ENCODE data around the gene MS4A3. TPM values are rescaled to one million over a fixed set of nuclear protein-coding genes. Genes with fewer than 3 reads are reported as not detected.
"Not testable (repeated sequence)": the region's sequence is repeated elsewhere in the genome, so short reads cannot be mapped to it uniquely, and the experiment has no call there.

Gene MS4A3
- total RNA-seq: not detected
- long read RNA-seq, donor 1: 0 reads
- long read RNA-seq, donor 2: 0 reads

DNA sequence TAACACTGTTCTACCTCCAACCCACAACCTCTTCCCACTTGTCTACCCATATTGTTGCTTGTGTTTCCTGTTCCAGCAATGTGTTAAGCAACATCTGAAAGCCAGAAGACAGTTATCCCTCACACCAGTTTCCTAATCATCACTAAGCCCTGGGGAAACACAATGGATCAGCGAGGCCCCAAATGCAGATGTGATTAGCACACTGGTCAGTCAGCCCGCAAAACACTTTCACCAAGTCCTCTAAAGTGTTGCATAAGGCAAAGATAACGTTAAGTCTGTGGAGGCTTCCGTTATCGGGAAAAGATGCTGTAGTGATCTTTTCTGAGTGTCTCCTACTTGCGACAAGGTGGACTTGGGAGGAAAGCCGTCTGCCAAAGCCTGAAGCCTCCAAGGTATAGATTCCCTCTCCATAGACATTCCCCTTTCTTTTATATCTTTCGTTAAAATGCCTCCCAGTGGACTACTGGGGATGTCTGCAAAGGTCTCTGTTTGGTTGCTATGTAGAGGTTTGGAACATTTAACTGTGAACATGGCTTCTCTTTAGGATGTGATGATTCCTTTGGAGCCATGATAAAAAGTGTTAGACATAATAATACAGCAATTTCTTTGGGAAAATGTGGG, at the start of gene MS4A3:
Gene MS4A3 (plus strand): TSS at position 317 of the 621 bp plus-strand sequence. CDS start 4,496 bp downstream, outside the sequence.
- no peaks in the 10 kb centered on the region for H3K9me3 ChIP-seq
- no peak for TF ChIP-seq CTCF (IDR thresholded peaks at IDR 0.05)
- no peaks in the 10 kb centered on the region for H3K4me1 ChIP-seq (ENCODE audit: low read depth)
- intact Hi-C loops (cut with DNase I, micrococcal nuclease): no loop called here
- ATAC-seq: no peak
- no peak within 1 kb of the TSS for H3K4me3 ChIP-seq
- H3K36me3 ChIP-seq (ENCODE audit: low read depth): no peaks in the 10 kb centered on the region
- DNase-seq: no peak

DNA sequence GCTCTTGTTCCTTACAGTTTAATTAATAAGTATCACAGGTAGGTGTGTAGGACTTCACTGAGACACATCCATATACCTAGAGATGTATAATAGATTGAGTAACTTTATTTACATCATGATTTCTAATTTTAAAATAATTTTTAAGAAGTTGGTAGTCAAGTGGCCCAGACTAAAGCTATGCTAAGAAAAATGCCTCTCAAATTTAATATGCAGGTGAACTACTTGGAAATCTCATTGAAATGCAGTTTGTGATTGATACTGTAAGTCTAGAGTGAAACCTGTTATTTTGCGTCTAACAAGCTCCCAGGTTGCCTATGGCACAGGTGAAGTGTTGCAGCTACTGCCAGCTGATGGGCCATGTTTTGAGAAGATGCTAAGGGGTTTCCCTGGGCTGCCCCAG, 39.6 kb upstream of the MS4A3 start, which contains the start of gene OOSP4B:
Gene OOSP4B (plus strand): TSS at position 301 of the 400 bp plus-strand sequence.
- TF ChIP-seq CTCF (IDR thresholded peaks at IDR 0.05): no peak
- Histone ChIP-seq H3K36me3 (ENCODE audit: low read depth) (no peaks in the 10 kb centered on the region), H3K4me3 (no peak within 1 kb of the TSS), H3K9me3 (no peaks in the 10 kb centered on the region), H3K4me1 (ENCODE audit: low read depth) (no peaks in the 10 kb centered on the region)
- DNase-seq (no peak), ATAC-seq (no peak)
- intact Hi-C loops (cut with DNase I, micrococcal nuclease): no loop called here

GRCh38 chr11:60018058-60018457, 38.4 kb upstream of the MS4A3 start:
- Histone ChIP-seq H3K36me3 (ENCODE audit: low read depth) (no peaks in the 10 kb centered on the region), H3K4me3 (no peak overlapping the region), H3K9me3 (no peaks in the 10 kb centered on the region), H3K4me1 (ENCODE audit: low read depth) (no peaks in the 10 kb centered on the region)
- no peak for TF ChIP-seq CTCF (IDR thresholded peaks at IDR 0.05)
- DNase-seq (no peak), ATAC-seq (no peak)
- intact Hi-C loops (cut with DNase I, micrococcal nuclease): no loop called here

DNA sequence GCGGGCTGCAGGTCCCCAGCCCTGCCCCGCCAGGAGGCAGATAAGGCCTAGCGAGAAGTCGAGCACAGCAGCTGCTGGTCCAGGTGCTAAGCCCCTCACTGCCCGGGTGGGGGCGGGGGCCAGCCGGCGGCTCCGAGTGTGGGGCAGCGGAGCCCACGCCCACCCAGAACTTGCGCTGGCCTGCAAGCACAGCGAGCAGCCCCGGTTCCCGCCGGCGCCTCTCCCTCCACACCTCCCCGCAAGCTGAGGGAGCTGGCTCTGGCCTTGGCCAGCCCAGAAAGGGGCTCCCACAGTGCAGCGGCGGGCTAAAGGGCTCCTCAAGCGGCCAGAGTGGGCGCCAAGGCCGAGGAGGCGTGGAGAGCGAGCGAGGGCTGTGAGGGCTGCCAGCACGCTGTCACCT, 36.1 kb upstream of the MS4A3 start:
- H3K36me3 ChIP-seq (ENCODE audit: low read depth); H3K4me3 ChIP-seq; H3K4me1 ChIP-seq (ENCODE audit: low read depth); ATAC-seq; DNase-seq; intact Hi-C loops (cut with DNase I, micrococcal nuclease); H3K9me3 ChIP-seq: not testable (repeated sequence)

- no peaks in the 10 kb centered on the region for H3K36me3 ChIP-seq (ENCODE audit: low read depth)
- ATAC-seq (no peak), DNase-seq (no peak)
- no peaks in the 10 kb centered on the region for H3K9me3 ChIP-seq
- TF ChIP-seq CTCF (IDR thresholded peaks at IDR 0.05): no peak
- intact Hi-C loops (cut with DNase I, micrococcal nuclease): no loop called here
- no peaks in the 10 kb centered on the region for H3K4me1 ChIP-seq (ENCODE audit: low read depth)
- no peak overlapping the region for H3K4me3 ChIP-seq
These were observed 27.3 kb upstream of the MS4A3 start for GRCh38 chr11:60029015-60029632.

DNA sequence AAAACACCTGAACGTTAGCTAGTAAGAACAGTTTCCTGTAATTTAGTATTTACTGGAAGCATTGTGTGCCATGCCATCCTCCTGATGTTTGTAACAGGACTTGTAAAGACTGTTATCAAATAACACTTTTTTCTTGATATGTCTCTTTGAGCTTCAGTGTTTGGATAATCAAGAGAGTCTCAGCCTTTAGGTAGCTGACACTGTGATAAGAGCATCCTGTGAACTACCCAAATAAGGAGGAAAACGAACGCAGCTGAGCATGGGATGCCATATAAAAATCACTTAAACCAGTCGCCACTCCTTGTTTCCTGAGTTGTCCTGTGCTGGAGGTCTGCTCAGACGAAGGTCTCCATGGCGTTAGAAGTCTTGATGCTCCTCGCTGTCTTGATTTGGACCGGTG, 16.4 kb upstream of the MS4A3 start, which contains the start of gene OOSP2:
Gene OOSP2 (plus strand): TSS at position 301 of the 400 bp plus-strand sequence. CDS start 51 bp downstream, at position 352.
- Histone ChIP-seq H3K4me1 (ENCODE audit: low read depth) (no peaks in the 10 kb centered on the region), H3K4me3 (no peak within 1 kb of the TSS), H3K9me3 (no peaks in the 10 kb centered on the region), H3K36me3 (ENCODE audit: low read depth) (no peaks in the 10 kb centered on the region)
- ATAC-seq (no peak), DNase-seq (no peak)
- no peak for TF ChIP-seq CTCF (IDR thresholded peaks at IDR 0.05)
- intact Hi-C loops (cut with DNase I, micrococcal nuclease): no loop called here

DNA sequence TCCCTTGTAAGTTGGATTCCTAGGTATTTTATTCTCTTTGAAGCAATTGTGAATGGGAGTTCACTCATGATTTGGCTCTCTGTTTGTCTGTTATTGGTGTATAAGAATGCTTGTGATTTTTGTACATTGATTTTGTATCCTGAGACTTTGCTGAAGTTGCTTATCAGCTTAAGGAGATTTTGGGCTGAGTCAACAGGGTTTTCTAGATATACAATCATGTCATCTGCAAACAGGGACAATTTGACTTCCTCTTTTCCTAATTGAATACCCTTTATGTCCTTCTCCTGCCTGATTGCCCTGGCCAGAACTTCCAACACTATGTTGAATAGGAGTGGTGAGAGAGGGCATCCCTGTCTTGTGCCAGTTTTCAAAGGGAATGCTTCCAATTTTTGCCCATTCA, 6.0 kb upstream of the MS4A3 start:
- H3K4me3 ChIP-seq; DNase-seq; H3K9me3 ChIP-seq; ATAC-seq; intact Hi-C loops (cut with DNase I, micrococcal nuclease); H3K4me1 ChIP-seq (ENCODE audit: low read depth); H3K36me3 ChIP-seq (ENCODE audit: low read depth): not testable (repeated sequence)

GRCh38 chr11:60050839-60051238, 5.6 kb upstream of the MS4A3 start:
- DNase-seq; H3K4me3 ChIP-seq; H3K9me3 ChIP-seq; intact Hi-C loops (cut with DNase I, micrococcal nuclease); H3K36me3 ChIP-seq (ENCODE audit: low read depth); H3K4me1 ChIP-seq (ENCODE audit: low read depth); ATAC-seq: not testable (repeated sequence)

Data from mucosa of descending colon (tissue), 3 donors.